A549 treated with Mapracorat at 1 μM for 4 hours (cell line): ENCODE results near the gene CNTNAP3. TPM values are rescaled to one million over a fixed set of nuclear protein-coding genes. Genes with fewer than 3 reads are reported as not detected.

ENCODE experiments used
- total RNA-seq: library from RNA; stranded (reverse); fragments of 200-300 nt; extraction: Qiagen RNA extraction; gene quantifications from 5 replicates; pipeline ENCODE4 v1.2.3, GENCODE V29; 2022

The CNTNAP3 gene
- total RNA-seq: 6.4 to 10.4 TPM (median 8.8 TPM) in 5 replicates

GRCh38 chr9:39287980-39288379 lies at the start of gene CNTNAP3:
TSS of gene CNTNAP3 (minus strand) at chr9:39288167. CDS start at chr9:39288064, 103 bp downstream.

Other genes starting within 250 kb of the CNTNAP3 start
- gene SPATA31A1, start 67.5 kb upstream of the CNTNAP3 start, total RNA-seq: not detected in 5 replicates